HUES6 (cell line): ENCODE measurements around the gene ADARB2.

Experiments used
- H3K27ac ChIP-seq: 2 replicates; pipeline ENCODE4 v1.7.0; 2013; ENCODE audit warnings: low read depth, mild to moderate bottlenecking, low read length, inconsistent platforms
- H3K27me3 ChIP-seq: 2 replicates; pipeline ENCODE4 v1.6.1; 2013; ENCODE audit warnings: low read length; ENCODE audit not compliant: control insufficient read depth, insufficient read depth
- H3K36me3 ChIP-seq: 2 replicates; pipeline ENCODE4 v1.6.1; 2013; ENCODE audit warnings: low read length; ENCODE audit not compliant: control insufficient read depth, insufficient read depth
- H3K4me1 ChIP-seq: 2 replicates; pipeline ENCODE4 v1.6.1; 2013; ENCODE audit warnings: low read length; ENCODE audit not compliant: control insufficient read depth, insufficient read depth
- H3K4me3 ChIP-seq: 2 replicates; pipeline ENCODE4 v1.5.1; 2013; ENCODE audit warnings: low read depth, low read length
- H3K9ac ChIP-seq: one replicate; pipeline ENCODE4 v1.6.1; 2013; ENCODE audit warnings: mild to moderate bottlenecking, low read length
- H3K9me3 ChIP-seq: 2 replicates; pipeline ENCODE4 v1.6.1; 2013; ENCODE audit warnings: low read depth, low read length; ENCODE audit not compliant: control insufficient read depth, insufficient read depth

Gene ADARB2

GRCh38 chr10:1670541-1671365 is 66.6 kb downstream of the ADARB2 start:
- H3K4me1 ChIP-seq, result no peaks in the 10 kb centered on the region
- no peaks in the 10 kb centered on the region for H3K9me3 ChIP-seq
- H3K9ac ChIP-seq, result no peak overlapping the region
- no peak overlapping the region for H3K4me3 ChIP-seq
- H3K27me3 ChIP-seq, result no peaks in the 10 kb centered on the region
- no peak overlapping the region for H3K27ac ChIP-seq
- no peaks in the 10 kb centered on the region for H3K36me3 ChIP-seq

- Histone ChIP-seq H3K4me3 (no peak overlapping the region), H3K36me3 (no peaks in the 10 kb centered on the region), H3K27me3 (no peaks in the 10 kb centered on the region), H3K9ac (no peak overlapping the region), H3K4me1 (no peaks in the 10 kb centered on the region), H3K9me3 (no peaks in the 10 kb centered on the region), H3K27ac (no peak overlapping the region)
Measured at GRCh38 chr10:1669433-1669832, 67.9 kb downstream of the ADARB2 start.

DNA sequence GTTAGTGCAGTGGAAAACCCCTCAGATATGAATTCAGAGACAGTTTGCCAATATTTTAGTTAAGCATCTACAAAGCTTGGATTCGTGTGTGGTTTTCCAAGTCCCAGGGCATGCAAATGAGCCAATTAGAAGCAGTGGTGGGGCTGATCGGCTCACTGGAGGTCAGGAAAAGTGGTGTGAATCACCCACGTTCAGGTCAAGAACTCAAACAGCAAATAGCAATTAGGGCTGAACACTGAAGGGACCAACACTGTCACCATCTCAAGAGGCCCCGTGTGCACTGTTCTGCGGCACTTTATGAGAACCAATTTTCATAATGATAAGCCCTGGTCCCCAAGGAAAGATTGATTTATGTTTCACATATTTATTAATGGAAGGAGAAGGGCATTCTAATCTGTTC is 68.9 kb downstream of the ADARB2 start:
- H3K9me3 ChIP-seq, result no peaks in the 10 kb centered on the region
- no peaks in the 10 kb centered on the region for H3K27me3 ChIP-seq
- no peaks in the 10 kb centered on the region for H3K4me1 ChIP-seq
- no peak overlapping the region for H3K4me3 ChIP-seq
- no peak overlapping the region for H3K27ac ChIP-seq
- no peaks in the 10 kb centered on the region for H3K36me3 ChIP-seq
- H3K9ac ChIP-seq, result no peak overlapping the region

DNA sequence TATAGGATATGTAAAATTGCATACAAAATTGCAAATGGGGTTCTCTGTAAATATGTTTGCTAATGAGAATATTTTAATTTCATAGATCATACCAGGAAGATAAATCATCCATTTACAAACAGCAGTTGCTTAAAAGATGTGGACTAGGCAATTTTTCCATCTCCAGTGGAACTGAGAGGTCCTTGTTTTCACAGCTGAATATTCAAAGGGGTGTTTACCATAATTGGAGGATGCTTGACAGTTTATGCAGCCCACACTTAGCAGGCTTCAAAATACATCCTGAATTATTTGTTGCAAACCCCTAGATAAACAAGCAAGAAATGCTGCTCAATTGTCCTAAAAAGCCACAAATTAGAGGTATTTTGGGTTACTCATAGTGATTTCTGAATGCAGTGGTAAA is 69.9 kb downstream of the ADARB2 start:
- no peaks in the 10 kb centered on the region for H3K4me1 ChIP-seq
- H3K9me3 ChIP-seq, result no peaks in the 10 kb centered on the region
- H3K27me3 ChIP-seq, result no peaks in the 10 kb centered on the region
- H3K9ac ChIP-seq, result no peak overlapping the region
- no peak overlapping the region for H3K4me3 ChIP-seq
- no peak overlapping the region for H3K27ac ChIP-seq
- no peaks in the 10 kb centered on the region for H3K36me3 ChIP-seq

DNA sequence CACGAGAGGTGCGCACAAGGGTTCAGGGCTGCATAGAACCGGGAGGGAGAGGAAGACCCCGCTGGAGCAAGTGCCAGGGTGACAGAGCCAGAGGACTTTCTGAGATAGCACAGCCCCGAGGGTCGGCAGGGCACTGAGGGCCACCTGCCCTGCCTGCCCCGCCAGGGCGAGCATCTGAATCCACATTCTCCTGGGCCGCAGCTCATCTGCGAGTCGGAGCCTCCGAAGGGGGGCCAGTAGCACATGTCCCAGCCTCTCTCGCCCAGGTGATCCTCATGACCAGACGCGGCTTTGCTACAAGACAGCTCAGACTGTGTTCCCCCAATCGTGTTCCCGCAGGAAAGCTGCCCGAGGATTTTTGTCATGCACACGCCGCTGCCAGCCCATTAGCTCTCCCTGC is 71.2 kb downstream of the ADARB2 start:
- peaks cover 5% of the 10 kb centered on the region for H3K9me3 ChIP-seq
- no peak overlapping the region for H3K9ac ChIP-seq
- H3K27ac ChIP-seq, result no peak overlapping the region
- H3K4me1 ChIP-seq, result no peaks in the 10 kb centered on the region
- no peaks in the 10 kb centered on the region for H3K36me3 ChIP-seq
- no peaks in the 10 kb centered on the region for H3K27me3 ChIP-seq
- no peak overlapping the region for H3K4me3 ChIP-seq

DNA sequence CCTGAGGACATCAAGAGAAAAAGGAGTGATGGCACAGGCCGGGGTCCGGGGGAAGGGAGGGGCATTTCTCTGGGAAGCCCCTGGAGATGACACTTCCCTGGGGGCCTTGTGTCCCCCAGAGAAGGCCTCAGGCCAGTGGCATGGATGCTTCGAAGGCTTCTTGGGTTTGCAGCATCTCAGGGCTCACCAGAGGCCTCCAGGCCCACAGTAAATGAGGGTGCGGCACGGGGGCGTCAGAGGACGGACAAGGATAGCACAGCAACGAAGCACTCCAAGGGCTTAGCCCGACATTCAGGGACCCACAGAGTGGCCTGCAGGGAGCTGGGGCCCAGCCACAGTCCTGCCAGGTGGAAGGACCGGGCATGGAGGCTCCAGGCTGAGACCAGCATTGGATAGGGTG is 71.6 kb downstream of the ADARB2 start:
- no peak overlapping the region for H3K4me3 ChIP-seq
- H3K4me1 ChIP-seq, result no peaks in the 10 kb centered on the region
- peaks cover 10% of the 10 kb centered on the region for H3K9me3 ChIP-seq
- H3K27ac ChIP-seq, result no peak overlapping the region
- H3K27me3 ChIP-seq, result no peaks in the 10 kb centered on the region
- no peak overlapping the region for H3K9ac ChIP-seq
- H3K36me3 ChIP-seq, result no peaks in the 10 kb centered on the region

DNA sequence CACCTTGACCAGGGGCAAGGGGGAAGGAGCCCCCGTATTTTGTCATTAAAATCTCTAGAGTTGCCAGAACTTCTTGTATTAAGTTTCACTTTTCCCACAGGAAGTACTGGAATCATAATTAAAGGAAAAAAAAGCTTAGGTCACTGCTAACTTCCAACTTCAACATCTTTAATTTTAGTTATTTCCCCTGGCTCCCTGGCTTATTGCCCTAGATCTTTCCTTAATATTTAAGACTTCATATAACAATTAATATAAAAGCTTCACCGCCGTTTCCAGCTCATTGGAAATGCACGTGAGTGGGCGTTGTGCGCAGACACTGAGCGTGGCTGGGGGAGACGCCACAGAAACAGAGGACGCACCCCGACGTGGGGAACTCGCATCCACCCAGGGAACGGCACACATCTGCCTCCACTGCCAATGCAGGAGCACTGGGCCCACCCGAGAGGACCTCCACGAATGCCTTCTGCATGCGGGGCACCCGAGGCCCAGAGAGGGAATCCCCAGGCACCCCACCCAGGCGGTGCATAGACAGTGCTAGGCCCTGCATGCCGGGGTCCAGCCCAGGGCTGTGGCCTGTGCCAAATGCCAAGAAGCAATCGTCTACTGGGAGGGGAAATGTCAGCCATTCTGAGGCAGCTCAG is 72.2 kb downstream of the ADARB2 start:
- Histone ChIP-seq H3K9me3 (peaks cover 12% of the 10 kb centered on the region), H3K36me3 (no peaks in the 10 kb centered on the region)

GRCh38 chr10:1664333-1664964 is 72.9 kb downstream of the ADARB2 start:
- Histone ChIP-seq H3K27me3 (no peaks in the 10 kb centered on the region), H3K4me3 (no peak overlapping the region), H3K9ac (no peak overlapping the region), H3K9me3 (peaks cover 12% of the 10 kb centered on the region), H3K27ac (no peak overlapping the region), H3K36me3 (no peaks in the 10 kb centered on the region), H3K4me1 (no peaks in the 10 kb centered on the region)

More for the DNA sequence above, 72.2 kb downstream of the ADARB2 start:
- H3K4me3 ChIP-seq, result no peak overlapping the region
- H3K9ac ChIP-seq, result no peak overlapping the region
- no peaks in the 10 kb centered on the region for H3K27me3 ChIP-seq
- no peaks in the 10 kb centered on the region for H3K4me1 ChIP-seq
- H3K27ac ChIP-seq, result no peak overlapping the region

GRCh38 chr10:1663226-1663625 is 74.1 kb downstream of the ADARB2 start:
- Histone ChIP-seq H3K36me3 (no peaks in the 10 kb centered on the region), H3K4me3 (no peak overlapping the region), H3K4me1 (no peaks in the 10 kb centered on the region), H3K27me3 (no peaks in the 10 kb centered on the region), H3K9me3 (peaks cover 12% of the 10 kb centered on the region), H3K27ac (no peak overlapping the region), H3K9ac (no peak overlapping the region)

DNA sequence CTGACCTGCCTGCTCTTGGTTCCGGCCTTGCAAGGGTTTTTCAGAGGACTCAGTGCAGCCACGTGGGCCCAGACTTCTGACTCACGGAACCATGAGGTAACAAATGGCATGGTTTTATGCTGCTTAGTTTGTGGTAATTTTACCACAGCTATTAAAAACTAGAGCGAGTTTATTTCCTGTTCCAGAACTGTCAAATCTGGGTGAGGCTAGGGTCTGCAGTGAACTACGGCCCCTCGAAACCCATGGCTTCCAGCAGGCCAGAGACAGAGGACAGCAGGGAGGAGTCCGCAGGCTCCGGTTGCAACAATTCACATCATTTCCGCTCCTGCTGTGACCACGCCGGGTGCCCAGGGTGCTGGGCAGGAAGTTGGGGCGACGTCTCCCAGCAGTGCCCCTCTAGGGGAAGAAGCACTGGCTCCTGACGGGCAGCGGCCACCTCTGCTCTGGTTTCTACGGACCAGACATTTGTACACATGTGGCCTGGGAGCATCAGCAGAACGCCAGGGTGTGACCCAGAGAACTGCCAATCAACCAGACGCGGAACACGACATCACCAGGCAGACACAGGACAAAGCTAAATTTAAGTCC is 74.8 kb downstream of the ADARB2 start:
- H3K27me3 ChIP-seq, result no peaks in the 10 kb centered on the region
- no peaks in the 10 kb centered on the region for H3K4me1 ChIP-seq
- no peak overlapping the region for H3K27ac ChIP-seq
- H3K9me3 ChIP-seq, result peaks cover 12% of the 10 kb centered on the region
- H3K4me3 ChIP-seq, result no peak overlapping the region
- H3K36me3 ChIP-seq, result no peaks in the 10 kb centered on the region
- no peak overlapping the region for H3K9ac ChIP-seq
